ENCODE results near the gene CHAC1.

The CHAC1 gene

DNA sequence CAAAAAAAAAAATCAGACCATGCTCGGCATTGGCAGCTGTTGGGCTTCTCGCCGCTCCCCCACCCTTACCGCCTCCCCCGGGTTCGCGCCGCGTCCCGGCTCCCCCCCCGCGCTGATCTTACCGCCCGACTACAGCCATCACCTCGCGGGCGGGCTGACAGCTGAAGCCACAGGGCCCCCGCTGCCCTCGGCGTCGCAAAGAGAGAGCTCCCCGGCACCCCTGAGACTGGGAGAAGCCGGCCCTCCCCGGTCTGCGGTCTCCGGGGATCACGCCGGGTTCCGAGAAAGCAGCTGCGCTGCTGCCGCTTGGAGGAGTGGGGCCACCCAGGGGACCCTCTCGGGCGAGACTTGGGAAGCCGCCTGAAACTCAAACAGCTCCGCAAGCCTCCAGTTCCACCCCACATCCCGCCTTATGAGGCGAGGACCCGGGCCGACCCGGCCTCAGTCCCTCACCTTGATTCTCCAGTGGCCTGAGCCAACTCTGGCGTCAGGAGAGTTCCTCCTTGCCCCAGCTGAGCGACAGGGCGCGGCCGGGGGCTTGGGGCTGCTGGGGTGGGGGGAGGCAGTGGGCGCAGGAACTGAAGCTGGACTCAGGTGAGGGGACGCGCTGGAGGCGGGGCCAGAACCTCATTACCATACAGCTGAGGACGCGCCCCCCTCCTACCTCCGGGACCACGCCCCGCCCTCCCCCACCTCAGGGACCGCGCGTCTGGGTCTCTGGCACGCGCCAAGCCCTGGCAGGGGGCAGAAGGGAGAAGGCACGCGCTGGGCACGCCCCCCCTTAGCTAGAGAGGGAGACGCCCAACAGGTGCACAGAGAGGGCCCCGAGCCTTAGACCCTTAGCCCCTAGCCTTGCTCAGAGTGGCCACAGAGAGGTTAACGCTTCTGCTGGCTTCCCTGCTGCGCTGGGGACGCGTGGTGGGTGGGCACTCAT lies 25.1 kb upstream of the CHAC1 start:
- in situ Hi-C loops (cut with MboI; ENCODE audit: low pct_unique_long_range_greater_than_20kb, low sequenced_read_pairs, unreplicated experiment) = no loop called here
- peak; percentile 54 for DNase-seq (ENCODE audit: low spot score)
- TF ChIP-seq, protein P1, sequence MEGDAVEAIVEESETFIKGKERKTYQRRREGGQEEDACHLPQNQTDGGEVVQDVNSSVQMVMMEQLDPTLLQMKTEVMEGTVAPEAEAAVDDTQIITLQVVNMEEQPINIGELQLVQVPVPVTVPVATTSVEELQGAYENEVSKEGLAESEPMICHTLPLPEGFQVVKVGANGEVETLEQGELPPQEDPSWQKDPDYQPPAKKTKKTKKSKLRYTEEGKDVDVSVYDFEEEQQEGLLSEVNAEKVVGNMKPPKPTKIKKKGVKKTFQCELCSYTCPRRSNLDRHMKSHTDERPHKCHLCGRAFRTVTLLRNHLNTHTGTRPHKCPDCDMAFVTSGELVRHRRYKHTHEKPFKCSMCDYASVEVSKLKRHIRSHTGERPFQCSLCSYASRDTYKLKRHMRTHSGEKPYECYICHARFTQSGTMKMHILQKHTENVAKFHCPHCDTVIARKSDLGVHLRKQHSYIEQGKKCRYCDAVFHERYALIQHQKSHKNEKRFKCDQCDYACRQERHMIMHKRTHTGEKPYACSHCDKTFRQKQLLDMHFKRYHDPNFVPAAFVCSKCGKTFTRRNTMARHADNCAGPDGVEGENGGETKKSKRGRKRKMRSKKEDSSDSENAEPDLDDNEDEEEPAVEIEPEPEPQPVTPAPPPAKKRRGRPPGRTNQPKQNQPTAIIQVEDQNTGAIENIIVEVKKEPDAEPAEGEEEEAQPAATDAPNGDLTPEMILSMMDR (IDR thresholded peaks at IDR 0.05; ENCODE audit: extremely low read depth, insufficient read depth, missing control alignments) = no peak

DNA sequence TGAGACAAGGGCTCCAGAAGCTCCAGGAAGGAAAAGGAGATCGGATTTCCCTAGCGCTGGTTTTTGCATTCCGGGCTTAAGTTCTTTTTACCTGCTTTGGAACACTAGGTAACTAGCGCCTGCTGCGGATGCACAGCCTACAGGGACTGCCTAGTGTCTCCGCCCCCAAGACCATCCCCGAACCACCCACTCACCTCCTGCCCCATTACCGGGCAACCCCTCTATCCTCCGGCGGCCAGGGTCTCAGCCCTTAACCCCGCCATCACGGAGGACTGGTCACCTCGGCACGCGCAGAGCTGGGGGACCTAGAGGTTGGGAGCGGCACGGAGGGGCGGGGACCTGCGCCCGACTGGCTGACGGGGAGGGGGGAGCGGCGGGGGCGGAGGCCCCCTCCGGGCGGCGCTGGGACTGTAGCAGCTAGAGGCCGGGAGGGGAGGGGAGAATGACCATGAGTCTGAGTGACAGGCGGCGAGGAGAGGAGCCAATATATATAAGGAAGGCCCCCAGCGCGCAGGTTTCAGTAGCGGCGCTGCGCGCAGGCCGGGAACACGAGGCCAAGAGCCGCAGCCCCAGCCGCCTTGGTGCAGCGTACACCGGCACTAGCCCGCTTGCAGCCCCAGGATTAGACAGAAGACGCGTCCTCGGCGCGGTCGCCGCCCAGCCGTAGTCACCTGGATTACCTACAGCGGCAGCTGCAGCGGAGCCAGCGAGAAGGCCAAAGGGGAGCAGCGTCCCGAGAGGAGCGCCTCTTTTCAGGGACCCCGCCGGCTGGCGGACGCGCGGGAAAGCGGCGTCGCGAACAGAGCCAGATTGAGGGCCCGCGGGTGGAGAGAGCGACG lies 24.2 kb upstream of the CHAC1 start, which contains the start of gene DLL4:
DLL4 (plus strand) TSS at position 520 of the 839 bp plus-strand sequence. CDS start 329 bp downstream, outside the sequence.
- TF ChIP-seq, protein P1 (IDR thresholded peaks at IDR 0.05; ENCODE audit: extremely low read depth, insufficient read depth, missing control alignments) = no peak
- in situ Hi-C loops (cut with MboI; ENCODE audit: low pct_unique_long_range_greater_than_20kb, low sequenced_read_pairs, unreplicated experiment) = no loop called here
- peak; percentile 85 for DNase-seq (ENCODE audit: low spot score)

DNA sequence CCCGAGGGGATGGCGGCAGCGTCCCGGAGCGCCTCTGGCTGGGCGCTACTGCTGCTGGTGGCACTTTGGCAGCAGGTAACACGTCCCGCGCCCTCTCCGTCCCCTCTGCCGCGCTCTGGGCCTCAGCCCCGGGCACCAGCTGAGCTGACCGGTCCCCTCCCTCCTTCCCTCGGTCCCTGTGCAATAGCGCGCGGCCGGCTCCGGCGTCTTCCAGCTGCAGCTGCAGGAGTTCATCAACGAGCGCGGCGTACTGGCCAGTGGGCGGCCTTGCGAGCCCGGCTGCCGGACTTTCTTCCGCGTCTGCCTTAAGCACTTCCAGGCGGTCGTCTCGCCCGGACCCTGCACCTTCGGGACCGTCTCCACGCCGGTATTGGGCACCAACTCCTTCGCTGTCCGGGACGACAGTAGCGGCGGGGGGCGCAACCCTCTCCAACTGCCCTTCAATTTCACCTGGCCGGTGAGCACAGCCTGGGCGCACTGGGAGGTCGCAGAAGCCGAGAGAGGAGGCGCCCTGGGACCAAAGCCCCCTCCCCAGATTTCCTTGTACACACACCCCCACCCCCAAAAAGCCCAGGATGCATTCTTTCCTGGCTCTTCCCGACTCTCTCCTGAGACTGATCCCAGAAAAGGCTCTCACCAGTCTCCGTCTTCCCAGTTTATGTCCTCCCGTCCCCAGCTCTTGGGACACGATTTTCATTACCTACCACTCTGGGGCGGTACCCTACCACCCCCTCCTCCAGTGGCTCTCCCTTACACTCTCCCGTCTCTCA lies 23.4 kb upstream of the CHAC1 start:
- TF ChIP-seq, protein P1 (IDR thresholded peaks at IDR 0.05; ENCODE audit: extremely low read depth, insufficient read depth, missing control alignments) = no peak
- DNase-seq (ENCODE audit: low spot score) = no peak
- in situ Hi-C loops (cut with MboI; ENCODE audit: low pct_unique_long_range_greater_than_20kb, low sequenced_read_pairs, unreplicated experiment) = no loop called here

DNA sequence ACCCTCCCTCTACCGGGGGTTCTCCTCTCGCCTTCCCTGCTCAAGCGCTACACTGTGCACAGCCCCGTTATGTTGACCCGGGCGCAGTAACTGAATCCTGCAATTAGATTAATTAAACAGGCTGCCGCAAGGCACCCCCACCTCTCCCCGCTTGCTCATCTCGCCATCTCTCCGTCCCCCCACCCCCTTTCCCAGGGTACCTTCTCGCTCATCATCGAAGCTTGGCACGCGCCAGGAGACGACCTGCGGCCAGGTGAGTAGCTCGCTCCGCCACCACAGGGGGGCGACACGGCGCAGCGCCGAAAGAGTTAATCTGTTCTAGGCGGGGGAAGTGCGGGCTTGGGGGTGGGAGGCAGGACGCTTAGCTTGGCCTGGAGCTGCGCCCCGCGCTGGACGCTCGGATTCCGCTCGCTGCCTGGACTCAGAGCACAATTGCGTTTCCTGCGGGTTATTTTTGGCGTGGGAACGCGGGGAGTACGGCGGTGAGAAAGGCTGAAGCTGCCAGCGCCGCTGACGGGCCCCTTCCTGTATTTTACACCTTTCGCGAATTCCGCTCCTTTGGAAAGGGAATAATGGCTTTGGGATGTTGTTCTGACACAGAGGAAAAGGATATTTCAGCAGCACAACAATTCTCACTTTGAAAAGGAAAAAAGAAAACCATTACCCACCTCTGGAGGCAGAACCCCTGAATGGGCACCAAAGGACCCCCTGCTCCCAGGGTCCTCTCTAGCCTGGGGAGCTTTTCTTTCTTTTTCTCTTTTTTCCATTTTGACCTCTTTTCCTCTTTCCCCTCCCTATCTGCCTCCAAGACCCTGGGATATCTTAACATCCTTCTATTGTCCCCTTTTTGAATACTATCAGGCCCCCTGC lies 22.6 kb upstream of the CHAC1 start:
- DNase-seq (ENCODE audit: low spot score) = peak; percentile 84
- in situ Hi-C loops (cut with MboI; ENCODE audit: low pct_unique_long_range_greater_than_20kb, low sequenced_read_pairs, unreplicated experiment) = no loop called here
- TF ChIP-seq, protein P1 (IDR thresholded peaks at IDR 0.05; ENCODE audit: extremely low read depth, insufficient read depth, missing control alignments) = peak; percentile 93

DNA sequence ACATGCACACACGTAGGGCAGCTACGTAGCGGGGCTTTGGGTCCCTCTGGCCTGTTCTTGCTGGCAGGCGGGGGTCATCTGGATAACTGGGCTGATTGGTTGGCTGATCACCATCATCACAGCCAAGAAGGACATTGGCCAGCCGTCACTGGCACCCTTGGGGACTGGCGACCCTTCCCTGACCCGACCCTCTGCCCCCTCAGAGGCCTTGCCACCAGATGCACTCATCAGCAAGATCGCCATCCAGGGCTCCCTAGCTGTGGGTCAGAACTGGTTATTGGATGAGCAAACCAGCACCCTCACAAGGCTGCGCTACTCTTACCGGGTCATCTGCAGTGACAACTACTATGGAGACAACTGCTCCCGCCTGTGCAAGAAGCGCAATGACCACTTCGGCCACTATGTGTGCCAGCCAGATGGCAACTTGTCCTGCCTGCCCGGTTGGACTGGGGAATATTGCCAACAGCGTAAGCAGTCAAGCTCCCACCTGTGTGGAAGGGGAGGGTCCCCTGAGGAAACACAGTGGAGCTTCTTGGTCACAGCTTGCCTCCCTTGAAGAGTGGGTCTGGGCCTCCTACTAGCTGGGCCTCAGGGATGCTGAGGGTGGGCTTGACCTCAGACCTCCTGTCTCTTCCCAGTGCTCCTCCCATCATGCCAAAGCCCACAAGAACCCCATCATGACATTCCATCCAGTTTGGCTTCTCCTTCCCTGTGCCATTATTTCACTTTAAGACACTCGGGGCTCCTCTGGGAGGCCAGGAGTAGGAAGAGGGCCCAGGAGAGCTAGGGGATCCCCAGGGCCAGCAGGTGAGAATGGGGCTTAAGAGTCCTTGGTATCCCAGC lies 21.8 kb upstream of the CHAC1 start:
- DNase-seq (ENCODE audit: low spot score) = no peak
- TF ChIP-seq, protein P1 (IDR thresholded peaks at IDR 0.05; ENCODE audit: extremely low read depth, insufficient read depth, missing control alignments) = no peak
- in situ Hi-C loops (cut with MboI; ENCODE audit: low pct_unique_long_range_greater_than_20kb, low sequenced_read_pairs, unreplicated experiment) = no loop called here
